ENCODE data around the gene DHFR. TPM values are rescaled to one million over a fixed set of nuclear protein-coding genes. Genes with fewer than 3 reads are reported as not detected.

Gene DHFR
- total RNA-seq, 1 donor from 2014 or later: 14.4 TPM

- Histone ChIP-seq H3K9me3 (ENCODE audit: insufficient read depth, low read depth, low read length) (no peaks in the 10 kb centered on the region), H3K79me2 (ENCODE audit: insufficient read depth, low read length) (no peaks in the 10 kb centered on the region), H3K9ac (ENCODE audit: low read length) (no peak overlapping the region), H3K4me1 (ENCODE audit: insufficient read depth, low read length) (peaks cover 1% of the 10 kb centered on the region), H3K4me3 (ENCODE audit: insufficient read depth, low read depth, low read length) (no peak overlapping the region), H3K27me3 (ENCODE audit: insufficient read depth, low read length) (no peaks in the 10 kb centered on the region), H3K4me2 (ENCODE audit: low read length) (peak overlapping the region; percentile 50), H4K20me1 (ENCODE audit: insufficient read depth, low read length) (no peaks in the 10 kb centered on the region), H3K36me3 (ENCODE audit: insufficient read depth, low read length) (no peaks in the 10 kb centered on the region), H3K27ac (ENCODE audit: low read depth, low read length) (no peak overlapping the region), H2AFZ (ENCODE audit: low read depth, low read length) (no peak overlapping the region)
- Mint-ChIP-seq H3K27ac (ENCODE audit: unreplicated experiment) (no peak overlapping the region), H3K27me3 (ENCODE audit: low read depth, unreplicated experiment) (no peaks in the 10 kb centered on the region), H3K9me3 (ENCODE audit: unreplicated experiment) (peaks cover 5% of the 10 kb centered on the region), H3K36me3 (ENCODE audit: low read depth, unreplicated experiment) (no peaks in the 10 kb centered on the region), H3K4me3 (ENCODE audit: unreplicated experiment) (no peak overlapping the region), H3K4me1 (ENCODE audit: low read depth, unreplicated experiment) (peaks cover 7% of the 10 kb centered on the region)
- TF ChIP-seq EZH2 (IDR thresholded peaks at IDR 0.05; ENCODE audit: insufficient read depth, low read length) (no peak), CTCF (IDR thresholded peaks at IDR 0.05; ENCODE audit: insufficient read depth, low read depth, low read length) (no peak)
- FAIRE-seq (no peak), DNase-seq (ENCODE audit: low read depth) (no peak)
Measured at GRCh38 chr5:80615266-80615914, 39.4 kb downstream of the DHFR start.

GRCh38 chr5:80609692-80610091 lies 45.1 kb downstream of the DHFR start:
- Histone ChIP-seq H3K4me3 (ENCODE audit: insufficient read depth, low read depth, low read length) (no peak overlapping the region), H2AFZ (ENCODE audit: low read depth, low read length) (no peak overlapping the region), H3K27ac (ENCODE audit: low read depth, low read length) (no peak overlapping the region), H3K36me3 (ENCODE audit: insufficient read depth, low read length) (no peaks in the 10 kb centered on the region), H3K4me1 (ENCODE audit: insufficient read depth, low read length) (no peaks in the 10 kb centered on the region), H3K27me3 (ENCODE audit: insufficient read depth, low read length) (no peaks in the 10 kb centered on the region), H3K9me3 (ENCODE audit: insufficient read depth, low read depth, low read length) (no peaks in the 10 kb centered on the region), H3K4me2 (ENCODE audit: low read length) (no peak overlapping the region), H3K79me2 (ENCODE audit: insufficient read depth, low read length) (no peaks in the 10 kb centered on the region), H4K20me1 (ENCODE audit: insufficient read depth, low read length) (no peaks in the 10 kb centered on the region), H3K9ac (ENCODE audit: low read length) (no peak overlapping the region)
- no peak for FAIRE-seq
- Mint-ChIP-seq H3K36me3 (ENCODE audit: low read depth, unreplicated experiment) (peaks cover 3% of the 10 kb centered on the region), H3K4me3 (ENCODE audit: unreplicated experiment) (no peak overlapping the region), H3K4me1 (ENCODE audit: low read depth, unreplicated experiment) (no peaks in the 10 kb centered on the region), H3K27me3 (ENCODE audit: low read depth, unreplicated experiment) (no peaks in the 10 kb centered on the region), H3K9me3 (ENCODE audit: unreplicated experiment) (peaks cover 5% of the 10 kb centered on the region), H3K27ac (ENCODE audit: unreplicated experiment) (no peak overlapping the region)
- DNase-seq (ENCODE audit: low read depth): no peak
- no peak for TF ChIP-seq CTCF (IDR thresholded peaks at IDR 0.05; ENCODE audit: insufficient read depth, low read depth, low read length)
- TF ChIP-seq EZH2 (IDR thresholded peaks at IDR 0.05; ENCODE audit: insufficient read depth, low read length): no peak

GRCh38 chr5:80608731-80609130 lies 46.1 kb downstream of the DHFR start:
- no peaks in the 10 kb centered on the region for H4K20me1 ChIP-seq (ENCODE audit: insufficient read depth, low read length)
- H2AFZ ChIP-seq (ENCODE audit: low read depth, low read length): no peak overlapping the region
- Mint-ChIP-seq H3K36me3 (ENCODE audit: low read depth, unreplicated experiment) (peaks cover 3% of the 10 kb centered on the region), H3K27ac (ENCODE audit: unreplicated experiment) (no peak overlapping the region), H3K9me3 (ENCODE audit: unreplicated experiment) (peaks cover 5% of the 10 kb centered on the region), H3K27me3 (ENCODE audit: low read depth, unreplicated experiment) (no peaks in the 10 kb centered on the region), H3K4me1 (ENCODE audit: low read depth, unreplicated experiment) (no peaks in the 10 kb centered on the region), H3K4me3 (ENCODE audit: unreplicated experiment) (no peak overlapping the region)
- no peak overlapping the region for H3K27ac ChIP-seq (ENCODE audit: low read depth, low read length)
- FAIRE-seq (no peak), DNase-seq (ENCODE audit: low read depth) (no peak)
- H3K9me3 ChIP-seq (ENCODE audit: insufficient read depth, low read depth, low read length): no peaks in the 10 kb centered on the region
- no peak overlapping the region for H3K4me3 ChIP-seq (ENCODE audit: insufficient read depth, low read depth, low read length)
- no peaks in the 10 kb centered on the region for H3K27me3 ChIP-seq (ENCODE audit: insufficient read depth, low read length)
- no peaks in the 10 kb centered on the region for H3K79me2 ChIP-seq (ENCODE audit: insufficient read depth, low read length)
- no peak for TF ChIP-seq CTCF (IDR thresholded peaks at IDR 0.05; ENCODE audit: insufficient read depth, low read depth, low read length)
- TF ChIP-seq EZH2 (IDR thresholded peaks at IDR 0.05; ENCODE audit: insufficient read depth, low read length): no peak
- no peak overlapping the region for H3K9ac ChIP-seq (ENCODE audit: low read length)
- H3K36me3 ChIP-seq (ENCODE audit: insufficient read depth, low read length): no peaks in the 10 kb centered on the region
- H3K4me2 ChIP-seq (ENCODE audit: low read length): no peak overlapping the region
- no peaks in the 10 kb centered on the region for H3K4me1 ChIP-seq (ENCODE audit: insufficient read depth, low read length)

Measured in astrocyte (in vitro differentiated cells and primary cell).